ENCODE measurements around the gene CASK.
"Not testable (repeated sequence)": the region's sequence is repeated elsewhere in the genome, so short reads cannot be mapped to it uniquely, and the experiment has no call there.

The CASK gene

GRCh38 chrX:41607264-41607832 is 316.0 kb downstream of the CASK start:
- no peak overlapping the region for H4K8ac ChIP-seq (ENCODE audit: low read depth, low read length)
- H3K4me3 ChIP-seq (ENCODE audit: low read length), result no peak overlapping the region
- whole genome bisulfite sequencing (ENCODE audit: extremely low coverage, insufficient coverage, low lambda C conversion rate), result no CpG with 5 or more reads among the region's 2 CpGs
- no peak overlapping the region for H2AK5ac ChIP-seq (ENCODE audit: low read length)
- no peaks in the 10 kb centered on the region for H3K36me3 ChIP-seq (ENCODE audit: control insufficient read depth, insufficient read depth, low read length)
- H3K27ac ChIP-seq (ENCODE audit: low read depth, low read length), result no peak overlapping the region
- no peak overlapping the region for H3K9ac ChIP-seq (ENCODE audit: low read length)
- no peak overlapping the region for H3K56ac ChIP-seq (ENCODE audit: low read length)
- H2BK120ac ChIP-seq (ENCODE audit: low read depth, low read length), result no peak overlapping the region
- no peaks in the 10 kb centered on the region for H3K4me1 ChIP-seq (ENCODE audit: control insufficient read depth, low read depth, low read length)
- H3K4ac ChIP-seq (ENCODE audit: low read depth, low read length), result no peak overlapping the region
- H3K27me3 ChIP-seq (ENCODE audit: insufficient read depth, low read length, poor library complexity), result no peaks in the 10 kb centered on the region
- no peak overlapping the region for H3K18ac ChIP-seq (ENCODE audit: low read length)
- no peaks in the 10 kb centered on the region for H3K79me2 ChIP-seq (ENCODE audit: control insufficient read depth, insufficient read depth, low read length)
- no peak overlapping the region for H2BK5ac ChIP-seq (ENCODE audit: low read length)
- H3K23ac ChIP-seq (ENCODE audit: low read length), result no peak overlapping the region
- H2BK15ac ChIP-seq (replicated peaks; ENCODE audit: low read depth), result no peak overlapping the region
- no peak overlapping the region for H3K4me2 ChIP-seq (ENCODE audit: low read length)
- H3K79me1 ChIP-seq (ENCODE audit: low read length), result no peaks in the 10 kb centered on the region
- H4K5ac ChIP-seq (ENCODE audit: low read length), result no peak overlapping the region
- DNase-seq, result peak; percentile 29

GRCh38 chrX:41606057-41606456 is 317.3 kb downstream of the CASK start:
- H3K27me3 ChIP-seq (ENCODE audit: insufficient read depth, low read length, poor library complexity); H3K4me1 ChIP-seq (ENCODE audit: control insufficient read depth, low read depth, low read length); DNase-seq; H3K36me3 ChIP-seq (ENCODE audit: control insufficient read depth, insufficient read depth, low read length); H3K27ac ChIP-seq (ENCODE audit: low read depth, low read length); H3K4ac ChIP-seq (ENCODE audit: low read depth, low read length); H2BK15ac ChIP-seq (replicated peaks; ENCODE audit: low read depth); H2BK5ac ChIP-seq (ENCODE audit: low read length); H3K4me2 ChIP-seq (ENCODE audit: low read length); H3K9ac ChIP-seq (ENCODE audit: low read length); H2AK5ac ChIP-seq (ENCODE audit: low read length); H3K79me1 ChIP-seq (ENCODE audit: low read length); H3K23ac ChIP-seq (ENCODE audit: low read length); H2BK120ac ChIP-seq (ENCODE audit: low read depth, low read length); H3K18ac ChIP-seq (ENCODE audit: low read length); H4K5ac ChIP-seq (ENCODE audit: low read length); H3K79me2 ChIP-seq (ENCODE audit: control insufficient read depth, insufficient read depth, low read length); H4K8ac ChIP-seq (ENCODE audit: low read depth, low read length); H3K4me3 ChIP-seq (ENCODE audit: low read length); H3K56ac ChIP-seq (ENCODE audit: low read length): not testable (repeated sequence)
- WGBS (ENCODE audit: extremely low coverage, insufficient coverage, low lambda C conversion rate), result no CpG with 5 or more reads among the region's 4 CpGs

- peak; percentile 49 for DNase-seq
- no peak overlapping the region for H3K4me2 ChIP-seq (ENCODE audit: low read length)
- no peak overlapping the region for H3K9ac ChIP-seq (ENCODE audit: low read length)
- no peaks in the 10 kb centered on the region for H3K4me1 ChIP-seq (ENCODE audit: control insufficient read depth, low read depth, low read length)
- H3K56ac ChIP-seq (ENCODE audit: low read length), result no peak overlapping the region
- H2BK5ac ChIP-seq (ENCODE audit: low read length), result no peak overlapping the region
- no peak overlapping the region for H2BK120ac ChIP-seq (ENCODE audit: low read depth, low read length)
- no peak overlapping the region for H3K4me3 ChIP-seq (ENCODE audit: low read length)
- no peak overlapping the region for H4K5ac ChIP-seq (ENCODE audit: low read length)
- no peak overlapping the region for H3K23ac ChIP-seq (ENCODE audit: low read length)
- H3K79me2 ChIP-seq (ENCODE audit: control insufficient read depth, insufficient read depth, low read length), result no peaks in the 10 kb centered on the region
- H3K18ac ChIP-seq (ENCODE audit: low read length), result no peak overlapping the region
- no peaks in the 10 kb centered on the region for H3K27me3 ChIP-seq (ENCODE audit: insufficient read depth, low read length, poor library complexity)
- WGBS (ENCODE audit: extremely low coverage, insufficient coverage, low lambda C conversion rate), result no CpG with 5 or more reads among the region's 1 CpG
- H3K79me1 ChIP-seq (ENCODE audit: low read length), result no peaks in the 10 kb centered on the region
- no peak overlapping the region for H4K8ac ChIP-seq (ENCODE audit: low read depth, low read length)
- H2AK5ac ChIP-seq (ENCODE audit: low read length), result no peak overlapping the region
- H2BK15ac ChIP-seq (replicated peaks; ENCODE audit: low read depth), result no peak overlapping the region
- no peaks in the 10 kb centered on the region for H3K36me3 ChIP-seq (ENCODE audit: control insufficient read depth, insufficient read depth, low read length)
- no peak overlapping the region for H3K4ac ChIP-seq (ENCODE audit: low read depth, low read length)
- H3K27ac ChIP-seq (ENCODE audit: low read depth, low read length), result no peak overlapping the region
Observed at GRCh38 chrX:41604766-41605543, 318.4 kb downstream of the CASK start.

- Histone ChIP-seq H3K79me2 (ENCODE audit: control insufficient read depth, insufficient read depth, low read length) (no peaks in the 10 kb centered on the region), H2BK5ac (ENCODE audit: low read length) (no peak overlapping the region), H2BK15ac (replicated peaks; ENCODE audit: low read depth) (no peak overlapping the region), H3K23ac (ENCODE audit: low read length) (no peak overlapping the region), H3K27ac (ENCODE audit: low read depth, low read length) (no peak overlapping the region), H3K4ac (ENCODE audit: low read depth, low read length) (no peak overlapping the region), H4K5ac (ENCODE audit: low read length) (no peak overlapping the region), H2AK5ac (ENCODE audit: low read length) (no peak overlapping the region), H3K4me1 (ENCODE audit: control insufficient read depth, low read depth, low read length) (no peaks in the 10 kb centered on the region), H3K18ac (ENCODE audit: low read length) (no peak overlapping the region), H3K36me3 (ENCODE audit: control insufficient read depth, insufficient read depth, low read length) (no peaks in the 10 kb centered on the region), H3K56ac (ENCODE audit: low read length) (no peak overlapping the region), H4K8ac (ENCODE audit: low read depth, low read length) (no peak overlapping the region), H3K9ac (ENCODE audit: low read length) (no peak overlapping the region), H3K79me1 (ENCODE audit: low read length) (no peaks in the 10 kb centered on the region), H3K4me2 (ENCODE audit: low read length) (no peak overlapping the region), H3K4me3 (ENCODE audit: low read length) (no peak overlapping the region), H3K27me3 (ENCODE audit: insufficient read depth, low read length, poor library complexity) (no peaks in the 10 kb centered on the region), H2BK120ac (ENCODE audit: low read depth, low read length) (no peak overlapping the region)
- DNase-seq, result no peak
- no CpG with 5 or more reads among the region's 2 CpGs for WGBS (ENCODE audit: extremely low coverage, insufficient coverage, low lambda C conversion rate)
Observed at GRCh38 chrX:41604177-41604576, 319.2 kb downstream of the CASK start.

GRCh38 chrX:41603596-41603995 is 319.8 kb downstream of the CASK start:
- no peak for DNase-seq
- no CpG with 5 or more reads among the region's 1 CpG for WGBS (ENCODE audit: extremely low coverage, insufficient coverage, low lambda C conversion rate)
- no peaks in the 10 kb centered on the region for H3K79me2 ChIP-seq (ENCODE audit: control insufficient read depth, insufficient read depth, low read length)

More at GRCh38 chrX:41603596-41603995, 319.8 kb downstream of the CASK start:
- Histone ChIP-seq H3K4ac (ENCODE audit: low read depth, low read length) (no peak overlapping the region), H3K4me1 (ENCODE audit: control insufficient read depth, low read depth, low read length) (no peaks in the 10 kb centered on the region), H3K23ac (ENCODE audit: low read length) (no peak overlapping the region), H3K18ac (ENCODE audit: low read length) (no peak overlapping the region), H2BK120ac (ENCODE audit: low read depth, low read length) (no peak overlapping the region), H3K4me3 (ENCODE audit: low read length) (no peak overlapping the region), H3K27me3 (ENCODE audit: insufficient read depth, low read length, poor library complexity) (no peaks in the 10 kb centered on the region), H2BK15ac (replicated peaks; ENCODE audit: low read depth) (no peak overlapping the region), H3K56ac (ENCODE audit: low read length) (no peak overlapping the region), H4K8ac (ENCODE audit: low read depth, low read length) (no peak overlapping the region), H3K79me1 (ENCODE audit: low read length) (no peaks in the 10 kb centered on the region), H3K27ac (ENCODE audit: low read depth, low read length) (no peak overlapping the region), H3K9ac (ENCODE audit: low read length) (no peak overlapping the region), H2BK5ac (ENCODE audit: low read length) (no peak overlapping the region), H3K36me3 (ENCODE audit: control insufficient read depth, insufficient read depth, low read length) (no peaks in the 10 kb centered on the region), H3K4me2 (ENCODE audit: low read length) (no peak overlapping the region), H4K5ac (ENCODE audit: low read length) (no peak overlapping the region), H2AK5ac (ENCODE audit: low read length) (no peak overlapping the region)
